WTC11 (cell line): ENCODE results near the gene SLC10A7. TPM values are rescaled to one million over a fixed set of nuclear protein-coding genes. Genes with fewer than 3 reads are reported as not detected.
A peak's percentile ranks its signal among the peaks of the same experiment; 100 is the strongest.

Source experiments
- ATAC-seq: fragments of 200-7000 bp; cut with Tn5 transposase; 2 replicates; pipeline ENCODE4 v1.10.0; 2021; ENCODE audit warnings: mild to moderate bottlenecking, moderate library complexity
- CTCF ChIA-PET: fragments of 300-600 bp; sonication (Branson Sonifier 250); formaldehyde crosslinking; loops from one replicate; lab custom pipeline; 2021; ENCODE audit warnings: antibody characterized with exemption; lab: Charles Lee
- POLR2A ChIA-PET: fragments of 350-600 bp; sonication (Branson Sonifier 250); formaldehyde crosslinking; loops from one replicate; lab custom pipeline; 2021; ENCODE audit warnings: antibody characterized with exemption; lab: Charles Lee
- DNase-seq: peaks from one replicate; pipeline ENCODE4 v3.0.0; 2021; ENCODE audit warnings: low spot score
- H3K27ac Mint-ChIP-seq: 2 replicates; pipeline ENCODE4 v1.8.0; 2021; ENCODE audit warnings: mixed read lengths
- H3K27me3 Mint-ChIP-seq: 2 replicates; pipeline ENCODE4 v1.8.0; 2021; ENCODE audit warnings: low read depth, mild to moderate bottlenecking, moderate library complexity, mixed read lengths
- H3K36me3 Mint-ChIP-seq: 2 replicates; pipeline ENCODE4 v1.8.0; 2021; ENCODE audit warnings: mixed read lengths
- H3K4me1 Mint-ChIP-seq: 2 replicates; pipeline ENCODE4 v1.8.0; 2022; ENCODE audit warnings: mixed read lengths
- H3K4me3 Mint-ChIP-seq: 2 replicates; pipeline ENCODE4 v1.8.0; 2021; ENCODE audit warnings: mild to moderate bottlenecking, moderate library complexity, mixed read lengths
- H3K9me3 Mint-ChIP-seq: 2 replicates; pipeline ENCODE4 v1.8.0; 2021; ENCODE audit warnings: mixed read lengths
- CBFB ChIP-seq: sonication (generic); formaldehyde crosslinking; IDR thresholded peaks from 2 replicates; pipeline ENCODE4 v1.8.1; 2022; ENCODE audit warnings: mild to moderate bottlenecking, low read depth, missing genetic modification reagents
- CREB1 ChIP-seq: sonication (generic); formaldehyde crosslinking; IDR thresholded peaks from 2 replicates; pipeline ENCODE4 v1.8.0; 2023; ENCODE audit warnings: mild to moderate bottlenecking, missing genetic modification reagents
- ETV6 ChIP-seq: sonication (generic); formaldehyde crosslinking; IDR thresholded peaks from 2 replicates; pipeline ENCODE4 v1.8.1; 2022; ENCODE audit warnings: mild to moderate bottlenecking, missing genetic modification reagents
- FOXK1 ChIP-seq: sonication (generic); formaldehyde crosslinking; IDR thresholded peaks from 2 replicates; pipeline ENCODE4 v1.8.0; 2022; ENCODE audit warnings: mild to moderate bottlenecking, moderate library complexity, missing genetic modification reagents
- MXD4 ChIP-seq: fragments of 250-450 bp; sonication (Bioruptor Pico); IDR thresholded peaks from 2 replicates; pipeline ENCODE4 v1.8.0; 2021; ENCODE audit warnings: mild to moderate bottlenecking, moderate library complexity, borderline replicate concordance
- NR1H2 ChIP-seq: sonication (generic); formaldehyde crosslinking; IDR thresholded peaks from 2 replicates; pipeline ENCODE4 v1.9.0; 2021; ENCODE audit warnings: mild to moderate bottlenecking, moderate library complexity, missing genetic modification reagents
- NR2C2 ChIP-seq: sonication (generic); formaldehyde crosslinking; IDR thresholded peaks from 2 replicates; pipeline ENCODE4 v1.8.0; 2022; ENCODE audit warnings: mild to moderate bottlenecking, missing genetic modification reagents
- PRRX2 ChIP-seq: fragments of 250-450 bp; sonication (Bioruptor Pico); IDR thresholded peaks from 2 replicates; pipeline ENCODE4 v1.8.0; 2021; ENCODE audit warnings: mild to moderate bottlenecking
- SMAD3 ChIP-seq: sonication (generic); formaldehyde crosslinking; IDR thresholded peaks from 2 replicates; pipeline ENCODE4 v1.8.0; 2022; ENCODE audit warnings: missing genetic modification reagents, mild to moderate bottlenecking, borderline replicate concordance
- SOX15 ChIP-seq: fragments of 250-450 bp; sonication (Bioruptor Pico); IDR thresholded peaks from 2 replicates; pipeline ENCODE4 v1.9.0; 2021; ENCODE audit warnings: mild to moderate bottlenecking
- SP1 ChIP-seq: sonication (generic); formaldehyde crosslinking; conservative IDR thresholded peaks from 2 replicates; pipeline ENCODE4 v1.8.1; 2022; ENCODE audit warnings: missing genetic modification reagents
- ZNF138 ChIP-seq: sonication (generic); formaldehyde crosslinking; conservative IDR thresholded peaks from 2 replicates; pipeline ENCODE4 v1.8.1; 2022; ENCODE audit warnings: mild to moderate bottlenecking, moderate library complexity, missing genetic modification reagents
- ZSCAN18 ChIP-seq: fragments of 250-450 bp; sonication (Bioruptor Pico); IDR thresholded peaks from 2 replicates; pipeline ENCODE4 v2.1.2; 2022; ENCODE audit warnings: mild to moderate bottlenecking, moderate library complexity
- total RNA-seq: library from RNA; stranded (reverse); gene quantifications from 3 replicates; pipeline ENCODE4 v1.2.3, GENCODE V29; 2021
- TF ChIP-seq, protein P1 (sequence below): sonication (generic); formaldehyde crosslinking; IDR thresholded peaks from 2 replicates; pipeline ENCODE4 v1.8.1; 2023; ENCODE audit warnings: mild to moderate bottlenecking, missing genetic modification reagents, borderline replicate concordance

Gene SLC10A7
- total RNA-seq, 1 experiment from 2014 or later: 5.0 TPM

GRCh38 chr4:146398896-146399445, 122.8 kb downstream of the SLC10A7 start:
- no peaks in the 10 kb centered on the region for H3K4me1 Mint-ChIP-seq
- no peak overlapping the region for H3K27ac Mint-ChIP-seq
- TF ChIP-seq SMAD3 (CRISPR knock-in tag): no peak
- TF ChIP-seq, protein P1, sequence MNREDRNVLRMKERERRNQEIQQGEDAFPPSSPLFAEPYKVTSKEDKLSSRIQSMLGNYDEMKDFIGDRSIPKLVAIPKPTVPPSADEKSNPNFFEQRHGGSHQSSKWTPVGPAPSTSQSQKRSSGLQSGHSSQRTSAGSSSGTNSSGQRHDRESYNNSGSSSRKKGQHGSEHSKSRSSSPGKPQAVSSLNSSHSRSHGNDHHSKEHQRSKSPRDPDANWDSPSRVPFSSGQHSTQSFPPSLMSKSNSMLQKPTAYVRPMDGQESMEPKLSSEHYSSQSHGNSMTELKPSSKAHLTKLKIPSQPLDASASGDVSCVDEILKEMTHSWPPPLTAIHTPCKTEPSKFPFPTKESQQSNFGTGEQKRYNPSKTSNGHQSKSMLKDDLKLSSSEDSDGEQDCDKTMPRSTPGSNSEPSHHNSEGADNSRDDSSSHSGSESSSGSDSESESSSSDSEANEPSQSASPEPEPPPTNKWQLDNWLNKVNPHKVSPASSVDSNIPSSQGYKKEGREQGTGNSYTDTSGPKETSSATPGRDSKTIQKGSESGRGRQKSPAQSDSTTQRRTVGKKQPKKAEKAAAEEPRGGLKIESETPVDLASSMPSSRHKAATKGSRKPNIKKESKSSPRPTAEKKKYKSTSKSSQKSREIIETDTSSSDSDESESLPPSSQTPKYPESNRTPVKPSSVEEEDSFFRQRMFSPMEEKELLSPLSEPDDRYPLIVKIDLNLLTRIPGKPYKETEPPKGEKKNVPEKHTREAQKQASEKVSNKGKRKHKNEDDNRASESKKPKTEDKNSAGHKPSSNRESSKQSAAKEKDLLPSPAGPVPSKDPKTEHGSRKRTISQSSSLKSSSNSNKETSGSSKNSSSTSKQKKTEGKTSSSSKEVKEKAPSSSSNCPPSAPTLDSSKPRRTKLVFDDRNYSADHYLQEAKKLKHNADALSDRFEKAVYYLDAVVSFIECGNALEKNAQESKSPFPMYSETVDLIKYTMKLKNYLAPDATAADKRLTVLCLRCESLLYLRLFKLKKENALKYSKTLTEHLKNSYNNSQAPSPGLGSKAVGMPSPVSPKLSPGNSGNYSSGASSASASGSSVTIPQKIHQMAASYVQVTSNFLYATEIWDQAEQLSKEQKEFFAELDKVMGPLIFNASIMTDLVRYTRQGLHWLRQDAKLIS (CRISPR knock-in tag): no peak
- no peak for TF ChIP-seq NR2C2 (CRISPR knock-in tag)
- no peak for TF ChIP-seq CREB1 (CRISPR knock-in tag)
- no peak for TF ChIP-seq CBFB
- TF ChIP-seq FOXK1 (CRISPR knock-in tag): no peak
- no peak for TF ChIP-seq ZSCAN18 (CRISPR knock-in tag)
- no peak for TF ChIP-seq ETV6 (CRISPR knock-in tag)
- no peak for TF ChIP-seq MXD4
- TF ChIP-seq ZNF138 (CRISPR knock-in tag): no peak
- TF ChIP-seq SP1: no peak
- TF ChIP-seq, all 79 proteins: peak for 0
- no peak for DNase-seq
- Mint-ChIP-seq H3K27me3 (no peaks in the 10 kb centered on the region), H3K4me3 (no peak overlapping the region), H3K9me3 (no peaks in the 10 kb centered on the region), H3K36me3 (no peaks in the 10 kb centered on the region)
- peak; percentile 43; the same call in 1 of the 2 replicates for ATAC-seq
- ChIA-PET POLR2A (no interaction called here), CTCF (interaction anchor here (0.7 kb wide), 1 partner anchor 21 kb away, joined by 3 read pairs; no protein-coding TSS in a partner anchor)

DNA sequence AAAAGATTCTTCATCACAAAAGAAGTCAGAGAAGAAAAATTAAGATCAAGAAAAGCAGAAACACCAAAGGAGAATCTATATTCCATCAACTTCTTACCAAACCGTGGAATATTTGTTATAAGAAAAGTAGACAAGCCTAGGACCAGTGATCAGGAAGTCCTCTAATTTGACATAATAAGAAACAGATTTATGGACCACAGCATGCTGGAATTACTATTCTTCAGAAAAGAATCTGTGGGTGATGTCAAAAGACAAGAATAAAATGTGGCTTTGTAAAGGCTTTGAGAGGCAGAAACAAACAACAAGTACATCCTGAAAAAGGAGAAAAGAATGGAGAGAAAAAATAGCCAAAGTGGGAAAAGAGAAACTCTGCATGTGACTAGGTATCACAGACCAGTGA, 123.3 kb downstream of the SLC10A7 start:
- no peak for ATAC-seq
- no peaks in the 10 kb centered on the region for H3K27me3 Mint-ChIP-seq
- no peak for TF ChIP-seq PRRX2 (CRISPR knock-in tag)
- TF ChIP-seq, all 79 proteins: peak for 0
- H3K27ac Mint-ChIP-seq: no peak overlapping the region
- ChIA-PET POLR2A (no interaction called here), CTCF (interaction anchor here (0.7 kb wide), 1 partner anchor 21 kb away, joined by 3 read pairs; no protein-coding TSS in a partner anchor)
- no peak for DNase-seq
- no peaks in the 10 kb centered on the region for H3K4me1 Mint-ChIP-seq
- no peak overlapping the region for H3K4me3 Mint-ChIP-seq
- no peaks in the 10 kb centered on the region for H3K36me3 Mint-ChIP-seq
- no peaks in the 10 kb centered on the region for H3K9me3 Mint-ChIP-seq

GRCh38 chr4:146389561-146389960, 132.2 kb downstream of the SLC10A7 start:
- no peak for ATAC-seq
- Mint-ChIP-seq H3K4me1 (no peaks in the 10 kb centered on the region), H3K4me3 (no peak overlapping the region), H3K9me3 (no peaks in the 10 kb centered on the region), H3K27ac (no peak overlapping the region), H3K27me3 (no peaks in the 10 kb centered on the region)
- POLR2A ChIA-PET: no interaction called here
- TF ChIP-seq SOX15 (no peak), NR1H2 (CRISPR knock-in tag) (no peak), ZSCAN18 (CRISPR knock-in tag) (no peak)
- TF ChIP-seq, protein P1 (CRISPR knock-in tag): no peak
- TF ChIP-seq, all 79 proteins: peak for 0
- no peaks in the 10 kb centered on the region for H3K36me3 Mint-ChIP-seq
- no peak for DNase-seq
- CTCF ChIA-PET: no interaction called here
